H1 (cell line): Measurements from ENCODE around the gene HTRA2. TPM values are rescaled to one million over a fixed set of nuclear protein-coding genes. Genes with fewer than 3 reads are reported as not detected.

Experiments used
- CTCF ChIA-PET: fragments of 300-600 bp; sonication (Branson Sonifier 250); formaldehyde crosslinking; loops from one replicate; lab custom pipeline; 2021; ENCODE audit not compliant: partially characterized antibody; lab: Charles Lee
- POLR2A ChIA-PET: fragments of 300-600 bp; sonication (Branson Sonifier 250); formaldehyde crosslinking; loops from one replicate; lab custom pipeline; 2021; ENCODE audit warnings: inconsistent platforms; ENCODE audit not compliant: partially characterized antibody; lab: Charles Lee
- DNase-seq, 2 experiments: peaks; one replicate each; pipeline versions ENCODE4 v3.0.0 to v3.0.0-alpha.2; 2010 to 2022; ENCODE audit warnings: low spot score in 2 of 2, low read depth in 1 of 2, mixed read lengths in 1 of 2
- FAIRE-seq: peaks from 2 replicates; lab custom pipeline; 2011; peaks lifted over from hg19 to GRCh38; lab: Jason Lieb, UNC
- H2AFZ ChIP-seq: 2 replicates; pipeline ENCODE4 v1.8.1; 2012; ENCODE audit warnings: low read length, inconsistent platforms
- H2AK5ac ChIP-seq: 2 replicates; pipeline ENCODE4 v1.6.1; 2013; ENCODE audit warnings: low read depth, low read length
- H2BK120ac ChIP-seq: replicated peaks from 2 replicates; pipeline ENCODE3; 2013; ENCODE audit warnings: low read depth, low read length, inconsistent platforms
- H2BK12ac ChIP-seq: 2 replicates; pipeline ENCODE4 v1.6.1; 2013; ENCODE audit warnings: low read depth, low read length
- H2BK15ac ChIP-seq: 2 replicates; pipeline ENCODE4 v1.6.1; 2013; ENCODE audit warnings: low read length
- H2BK20ac ChIP-seq: 2 replicates; pipeline ENCODE4 v1.6.1; 2013; ENCODE audit warnings: low read length
- H2BK5ac ChIP-seq: 2 replicates; pipeline ENCODE4 v1.6.1; 2013; ENCODE audit warnings: low read depth, low read length
- H3K14ac ChIP-seq: 2 replicates; pipeline ENCODE4 v1.6.1; 2013; ENCODE audit warnings: inconsistent platforms; ENCODE audit not compliant: insufficient read length
- H3K18ac ChIP-seq: 2 replicates; pipeline ENCODE4 v1.6.1; 2013; ENCODE audit warnings: low read length; ENCODE audit errors: extremely low read depth
- H3K23ac ChIP-seq: 2 replicates; pipeline ENCODE4 v1.6.1; 2013; ENCODE audit warnings: inconsistent platforms; ENCODE audit not compliant: insufficient read length
- H3K23me2 ChIP-seq: 2 replicates; pipeline ENCODE4 v1.6.1; 2013; ENCODE audit warnings: low read depth, low read length
- H3K27ac ChIP-seq: 2 replicates; pipeline ENCODE4 v1.6.1; 2011; ENCODE audit warnings: low read depth, low read length, inconsistent platforms
- H3K27me3 ChIP-seq, 4 experiments: replicated peaks in 1 of 4; 1 replicate in 1 of 4; 2 replicates in 3 of 4; pipeline versions ENCODE4 v1.6.1 to v1.8.1; 2011 to 2013; ENCODE audit warnings: low read length in 3 of 4, mild to moderate bottlenecking in 3 of 4, inconsistent platforms in 2 of 4, mixed read lengths in 2 of 4, moderate library complexity in 1 of 4; ENCODE audit not compliant: control insufficient read depth in 3 of 4, insufficient read depth in 3 of 4; ENCODE audit errors: extremely low read depth in 1 of 4
- H3K36me3 ChIP-seq, 4 experiments: 2 replicates each; pipeline versions ENCODE4 v1.6.1 to v1.8.1; 2011 to 2013; ENCODE audit warnings: mild to moderate bottlenecking in 4 of 4, low read length in 3 of 4, moderate library complexity in 2 of 4, control low read depth in 1 of 4, inconsistent platforms in 1 of 4; ENCODE audit not compliant: insufficient read depth in 4 of 4, control insufficient read depth in 2 of 4
- H3K4ac ChIP-seq: replicated peaks from 2 replicates; pipeline ENCODE3; 2013; ENCODE audit warnings: low read length, low read depth, mixed read lengths, inconsistent platforms; ENCODE audit not compliant: insufficient read length
- H3K4me1 ChIP-seq, 4 experiments: replicated peaks in 1 of 4; 1 replicate in 1 of 4; 2 replicates in 3 of 4; pipeline versions ENCODE4 v1.6.1 to v1.8.1; 2011 to 2013; ENCODE audit warnings: low read length in 3 of 4, inconsistent platforms in 2 of 4, mixed read lengths in 1 of 4; ENCODE audit not compliant: insufficient read depth in 4 of 4, control insufficient read depth in 3 of 4
- H3K4me2 ChIP-seq, 2 experiments: 2 replicates each; pipeline versions ENCODE4 v1.6.1 to v1.8.1; 2011 to 2013; ENCODE audit warnings: low read depth in 2 of 2, low read length in 2 of 2, control low read depth in 1 of 2, inconsistent platforms in 1 of 2, mild to moderate bottlenecking in 1 of 2; ENCODE audit not compliant: insufficient read depth in 1 of 2
- H3K4me3 ChIP-seq, 4 experiments: fragments of 200-600, 300-600 bp in 1 of 4; sonication (generic), shearing (Covaris generic), sonication (Bioruptor Twin) in 1 of 4; 2 replicates each; pipeline versions ENCODE4 v1.5.1 to v1.8.1; 2011 to 2016; ENCODE audit warnings: low read length in 4 of 4, low read depth in 3 of 4, control low read depth in 2 of 4, inconsistent platforms in 2 of 4, mild to moderate bottlenecking in 2 of 4, mixed read lengths in 1 of 4, moderate library complexity in 1 of 4; ENCODE audit not compliant: insufficient read depth in 2 of 4; ENCODE audit errors: extremely low read depth in 1 of 4
- H3K56ac ChIP-seq: replicated peaks from 2 replicates; pipeline ENCODE3; 2013; ENCODE audit warnings: low read depth, mild to moderate bottlenecking, mixed read lengths, low read length, inconsistent platforms; ENCODE audit not compliant: insufficient read length
- H3K79me1 ChIP-seq: 2 replicates; pipeline ENCODE4 v1.6.1; 2013; ENCODE audit warnings: low read depth, low read length, control low read depth
- H3K79me2 ChIP-seq, 2 experiments: 2 replicates each; pipeline versions ENCODE4 v1.6.1 to v1.8.1; 2012 to 2013; ENCODE audit warnings: low read length in 2 of 2, mild to moderate bottlenecking in 2 of 2, inconsistent platforms in 1 of 2; ENCODE audit not compliant: insufficient read depth in 2 of 2, control insufficient read depth in 1 of 2
- H3K9ac ChIP-seq, 4 experiments: replicated peaks in 1 of 4; 1 replicate in 1 of 4; 2 replicates in 3 of 4; pipeline versions ENCODE4 v1.6.1 to v1.8.1; 2011 to 2013; ENCODE audit warnings: low read depth in 3 of 4, low read length in 3 of 4, control low read depth in 2 of 4, mild to moderate bottlenecking in 2 of 4, moderate library complexity in 2 of 4, inconsistent platforms in 1 of 4; ENCODE audit errors: extremely low read depth in 1 of 4
- H3K9me3 ChIP-seq, 2 experiments: 2 replicates each; pipeline versions ENCODE4 v1.6.1 to v1.8.1; 2012 to 2013; ENCODE audit warnings: mild to moderate bottlenecking in 2 of 2, moderate library complexity in 2 of 2, control low read depth in 1 of 2, inconsistent platforms in 1 of 2, low read depth in 1 of 2, low read length in 1 of 2, mixed read lengths in 1 of 2; ENCODE audit not compliant: insufficient read depth in 2 of 2
- H4K20me1 ChIP-seq, 2 experiments: replicated peaks in 1 of 2; 2 replicates each; pipeline versions ENCODE3 to v1.8.1; 2011 to 2013; ENCODE audit warnings: inconsistent platforms in 2 of 2, low read length in 2 of 2, mild to moderate bottlenecking in 1 of 2; ENCODE audit not compliant: insufficient read depth in 2 of 2, control insufficient read depth in 1 of 2
- H4K5ac ChIP-seq: 2 replicates; pipeline ENCODE4 v1.6.1; 2013; ENCODE audit warnings: low read length, low read depth, mixed read lengths, inconsistent platforms; ENCODE audit not compliant: insufficient read length
- H4K8ac ChIP-seq: 2 replicates; pipeline ENCODE4 v1.8.0; 2013; ENCODE audit warnings: mild to moderate bottlenecking, moderate library complexity, low read length, inconsistent platforms; ENCODE audit not compliant: insufficient read depth; ENCODE audit errors: extremely low read depth
- H4K91ac ChIP-seq: replicated peaks from 2 replicates; pipeline ENCODE3; 2013; ENCODE audit warnings: low read length, mixed read lengths, inconsistent platforms; ENCODE audit not compliant: insufficient read length
- BRCA1 ChIP-seq: IDR thresholded peaks from 2 replicates; pipeline ENCODE4 v1.6.1; 2012; ENCODE audit warnings: low read depth, low read length, improper control_type of control experiment
- CHD1 ChIP-seq: IDR thresholded peaks from 2 replicates; pipeline ENCODE4 v1.6.1; 2012; ENCODE audit warnings: low read depth, low read length, improper control_type of control experiment
- SAP30 ChIP-seq: fragments of 300-600 bp; sonication (generic); IDR thresholded peaks from 2 replicates; pipeline ENCODE4 v1.7.1; 2012; ENCODE audit warnings: low read length, moderate library complexity, mild to moderate bottlenecking, inconsistent platforms; ENCODE audit not compliant: insufficient read depth, insufficient replicate concordance
- SIN3A ChIP-seq, 2 experiments: IDR thresholded peaks in 1 of 2; conservative IDR thresholded peaks in 1 of 2; 2 replicates each; pipeline ENCODE4 v1.6.1; 2011 to 2012; ENCODE audit warnings: low read length in 2 of 2, improper control_type of control experiment in 1 of 2, low read depth in 1 of 2, mild to moderate bottlenecking in 1 of 2
- SIRT6 ChIP-seq: IDR thresholded peaks from one replicate; pipeline ENCODE4 v1.7.1; 2012; ENCODE audit warnings: low read length, inconsistent platforms
- SIX5 ChIP-seq: IDR thresholded peaks from 2 replicates; pipeline ENCODE4 v1.6.1; 2011; ENCODE audit warnings: mild to moderate bottlenecking, low read depth, low read length
- TAF1 ChIP-seq: IDR thresholded peaks from 2 replicates; pipeline ENCODE4 v1.6.1; 2011; ENCODE audit warnings: mild to moderate bottlenecking, low read depth, low read length
- TAF7 ChIP-seq: optimal IDR thresholded peaks from 2 replicates; pipeline ENCODE3; 2011; ENCODE audit warnings: low read depth, mild to moderate bottlenecking, inconsistent platforms, low read length, moderate library complexity, borderline replicate concordance
- TBP ChIP-seq: IDR thresholded peaks from 2 replicates; pipeline ENCODE4 v1.6.1; 2011; ENCODE audit warnings: low read depth, low read length, improper control_type of control experiment
- TEAD4 ChIP-seq: IDR thresholded peaks from 2 replicates; pipeline ENCODE4 v1.6.1; 2012; ENCODE audit warnings: low read depth, low read length, inconsistent platforms, mixed read lengths
- WGBS, 2 experiments: shearing (Covaris generic) in 1 of 2; methylation state at CpG; one replicate each; pipeline versions ENCODE4 v1.1.6 to v1.1.7; 2013 to 2015; ENCODE audit warnings: low lambda C conversion rate in 2 of 2, mixed read lengths in 2 of 2, inconsistent platforms in 1 of 2, low coverage in 1 of 2, missing lambda C conversion rate in 1 of 2; ENCODE audit not compliant: insufficient replicate concordance in 2 of 2, insufficient coverage in 1 of 2, insufficient read length in 1 of 2; ENCODE audit errors: extremely low coverage in 1 of 2, missing lambda C conversion rate in 1 of 2; 5-methylcytosine and 5-hydroxymethylcytosine counted together
- polyA plus RNA-seq, 7 experiments: library from polyadenylated mRNA; depleted of rRNA in 3 of 7; stranded (reverse) in 5 of 7; unstranded in 2 of 7; fragments of >200 nt in 5 of 7; fragments of 200-250 nt in 2 of 7; gene quantifications; 1 replicate in 5 of 7; 2 replicates in 1 of 7; 4 replicates in 1 of 7; pipeline versions ENCODE4 v1.2.1 to v1.2.3, GENCODE V29; 2011 to 2013; ENCODE audit warnings: missing spikeins in 2 of 7, mixed read lengths in 2 of 7
- total RNA-seq: library from RNA; stranded (reverse); fragmentation: NEBNext Ultra II Directional; extraction: Animal tissue kit (Norgen Biotek cat#: 25700); gene quantifications from 2 replicates; pipeline ENCODE4 v1.2.1, GENCODE V29; 2021
- TF ChIP-seq, protein P1 (sequence below): IDR thresholded peaks from 2 replicates; pipeline ENCODE4 v1.6.1; 2011; ENCODE audit warnings: low read depth, mild to moderate bottlenecking, low read length; ENCODE audit not compliant: insufficient read depth

The HTRA2 gene
- total and polyA plus RNA-seq, 2 of the 8 experiments (the other 6 are each of a cell fraction or from before 2014, with no cell fraction given), result 21.6 to 37.6 TPM

DNA sequence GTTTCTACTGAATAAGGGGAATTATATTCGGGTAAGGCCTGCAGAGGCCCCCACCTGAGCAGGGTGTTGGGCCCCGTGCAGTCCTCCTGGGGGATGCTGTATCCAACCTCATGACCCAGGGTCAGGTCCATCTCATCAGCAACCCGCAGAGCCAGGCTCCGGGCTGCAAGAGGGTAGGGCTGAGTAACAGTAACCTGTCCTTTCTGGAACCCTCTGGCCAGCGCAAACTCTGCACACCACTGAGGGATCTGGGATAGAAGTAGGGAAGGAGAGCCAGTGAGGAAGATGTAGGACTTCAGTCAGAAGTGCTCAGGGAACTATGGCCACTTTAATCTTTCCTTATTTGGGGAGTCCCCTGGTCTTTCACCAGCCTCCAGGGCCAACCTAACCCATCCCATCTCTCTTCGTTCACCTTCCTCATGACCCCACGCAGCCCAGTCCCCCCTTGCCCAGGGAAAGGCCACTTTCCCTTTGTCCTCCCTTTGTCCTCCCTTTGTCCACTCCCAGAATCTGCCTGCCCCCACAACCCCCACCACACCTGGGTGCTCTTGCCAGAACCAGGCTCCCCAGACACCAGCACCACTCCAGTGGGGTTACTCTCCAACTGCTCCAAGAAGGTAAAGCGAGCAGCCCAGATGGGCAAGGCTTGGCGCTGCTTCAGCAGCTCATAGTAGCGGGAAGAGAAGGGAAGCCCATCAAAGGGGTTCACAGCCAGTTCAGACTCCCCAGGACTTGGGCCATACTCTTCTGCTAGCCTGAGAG lies 4.6 kb upstream of the HTRA2 start:
- Histone ChIP-seq H3K4me2 (no peak overlapping the region), H3K14ac (no peak overlapping the region), H2BK15ac (0 out of 2 replicates have a peak overlapping the region, but pooled peaks have one; percentile 88), H2BK5ac (no peak overlapping the region), H2BK20ac (no peak overlapping the region), H3K23ac (no peak overlapping the region), H3K9me3 (no peaks in the 10 kb centered on the region), H3K4me1 (peaks cover 0 to 7% (median under 1%) of the 10 kb centered on the region in 4 experiments; a peak in 2 of 7 replicates), H3K23me2 (peaks cover 4% of the 10 kb centered on the region; the same call in 1 of the 2 replicates), H4K91ac (no peak overlapping the region), H3K4ac (no peak overlapping the region), H3K79me1 (peaks cover 8% of the 10 kb centered on the region), H2BK12ac (no peak overlapping the region), H3K27me3 (peaks cover 0 to 13% (median 6%) of the 10 kb centered on the region in 4 experiments; a peak in 5 of 7 replicates), H3K56ac (no peak overlapping the region), H3K9ac (no peak overlapping the region), H4K5ac (no peak overlapping the region), H3K18ac (no peak overlapping the region), H4K20me1 (peaks cover 0 to 3% of the 10 kb centered on the region in 2 experiments), H2AFZ (no peak overlapping the region), H3K4me3 (no peak overlapping the region), H4K8ac (0 out of 2 replicates have a peak overlapping the region, but pooled peaks have one; percentile 31), H2BK120ac (no peak overlapping the region), H3K36me3 (peaks cover 5 to 18% (median 13%) of the 10 kb centered on the region in 4 experiments; a peak in 6 of 8 replicates), H2AK5ac (no peak overlapping the region), H3K79me2 (peaks cover 0 to 18% of the 10 kb centered on the region in 2 experiments; a peak in 2 of 4 replicates), H3K27ac (no peak overlapping the region)
- no peak for DNase-seq
- WGBS, 2 experiments, result 79% methylated on average over 10 of the region's 10 CpGs; no CpG with 5 or more reads in 1 of the 2 experiments
- ChIA-PET POLR2A (interaction anchor here (1.3 kb wide), 1 partner anchor 42 kb away, joined by 5 read pairs; the partner anchor contains the start of genes CCDC142 and TTC31), CTCF (interaction anchor here (1.2 kb wide), 3 partner anchors 16 to 61 kb away, joined by 3 to 4 read pairs (median 3); no protein-coding TSS in a partner anchor)
- FAIRE-seq, result no peak
- TF ChIP-seq CHD1 (no peak), SIRT6 (no peak), TEAD4 (no peak), SAP30 (no peak), BRCA1 (no peak), TAF7 (no peak), TAF1 (no peak), SIX5 (no peak), TBP (no peak), SIN3A (conservative IDR thresholded peaks at IDR 0.05 in 1 of 2, IDR thresholded peaks at IDR 0.05 in 1 of 2; ENCODE audit: low read depth in 1 of 2, low read length in 2 of 2) (no peak)
- TF ChIP-seq, protein P1, sequence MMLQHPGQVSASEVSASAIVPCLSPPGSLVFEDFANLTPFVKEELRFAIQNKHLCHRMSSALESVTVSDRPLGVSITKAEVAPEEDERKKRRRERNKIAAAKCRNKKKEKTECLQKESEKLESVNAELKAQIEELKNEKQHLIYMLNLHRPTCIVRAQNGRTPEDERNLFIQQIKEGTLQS, result no peak
